GM21737 (cell line): ENCODE measurements around the gene DYRK2.

ENCODE experiments used
- ATAC-seq: cut with Tn5 transposase; IDR thresholded peaks from one replicate; pipeline ENCODE4 v1.9.1; 2021; ENCODE audit warnings: mild to moderate bottlenecking, moderate library complexity; ENCODE audit not compliant: unreplicated experiment

The DYRK2 gene

DNA sequence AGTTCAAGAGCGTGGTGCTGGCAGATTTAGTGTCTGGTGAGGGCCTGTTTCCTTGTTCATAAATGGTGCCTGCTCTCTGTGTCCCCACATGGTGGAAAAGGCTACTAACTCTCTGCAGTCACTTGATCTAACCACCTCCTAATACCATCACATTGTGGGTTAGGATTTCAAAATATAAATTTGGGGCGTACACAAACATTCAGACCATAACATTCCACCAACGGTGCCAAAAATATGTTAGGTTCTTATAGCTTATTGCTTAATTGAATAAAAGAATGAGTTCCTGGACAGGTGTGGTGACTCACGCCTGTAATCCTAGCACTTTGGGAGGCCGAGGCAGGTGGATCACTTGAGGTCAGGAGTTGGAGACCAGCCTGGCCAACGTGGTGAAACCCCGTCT is 3.4 kb upstream of the DYRK2 start:
- no peak for ATAC-seq

DNA sequence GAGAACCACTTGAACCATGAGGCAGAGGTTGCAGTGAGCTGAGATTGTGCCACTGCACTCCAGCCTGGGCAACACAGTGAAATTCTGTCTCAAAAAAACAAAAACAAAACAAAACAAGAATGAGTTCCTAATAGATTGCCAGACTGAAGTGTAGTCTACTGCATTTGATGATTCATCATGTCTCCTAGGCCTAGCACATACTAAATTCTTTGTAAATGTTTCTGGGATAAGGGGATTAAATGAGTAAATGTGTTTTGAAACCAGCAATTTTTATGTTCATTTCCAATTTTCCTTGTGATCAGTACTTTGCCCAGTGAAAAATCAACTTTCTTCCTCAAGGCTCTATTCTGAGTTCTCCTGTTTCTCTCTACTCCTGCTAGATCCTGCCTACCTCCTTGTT is 2.9 kb upstream of the DYRK2 start:
- ATAC-seq, result no peak

DNA sequence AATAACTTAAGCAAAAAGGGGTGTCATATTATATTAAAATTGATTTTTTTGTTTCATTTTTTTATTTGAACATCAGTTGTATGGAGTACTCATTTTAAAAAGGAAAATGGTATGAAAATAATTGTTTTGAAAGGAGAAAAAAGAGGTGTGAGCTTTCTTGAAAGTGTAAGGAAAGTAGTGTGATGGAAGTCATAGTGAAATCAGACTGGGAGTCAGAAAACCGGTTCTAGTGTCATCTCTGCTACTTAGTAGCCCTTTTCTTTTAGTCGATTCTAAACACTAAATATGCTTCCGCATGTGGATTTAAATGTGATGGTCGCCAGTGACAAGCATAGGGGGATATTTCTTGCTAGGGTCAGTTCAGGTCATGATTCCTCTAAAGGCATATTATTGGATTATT is 1.8 kb upstream of the DYRK2 start:
- ATAC-seq, result no peak

DNA sequence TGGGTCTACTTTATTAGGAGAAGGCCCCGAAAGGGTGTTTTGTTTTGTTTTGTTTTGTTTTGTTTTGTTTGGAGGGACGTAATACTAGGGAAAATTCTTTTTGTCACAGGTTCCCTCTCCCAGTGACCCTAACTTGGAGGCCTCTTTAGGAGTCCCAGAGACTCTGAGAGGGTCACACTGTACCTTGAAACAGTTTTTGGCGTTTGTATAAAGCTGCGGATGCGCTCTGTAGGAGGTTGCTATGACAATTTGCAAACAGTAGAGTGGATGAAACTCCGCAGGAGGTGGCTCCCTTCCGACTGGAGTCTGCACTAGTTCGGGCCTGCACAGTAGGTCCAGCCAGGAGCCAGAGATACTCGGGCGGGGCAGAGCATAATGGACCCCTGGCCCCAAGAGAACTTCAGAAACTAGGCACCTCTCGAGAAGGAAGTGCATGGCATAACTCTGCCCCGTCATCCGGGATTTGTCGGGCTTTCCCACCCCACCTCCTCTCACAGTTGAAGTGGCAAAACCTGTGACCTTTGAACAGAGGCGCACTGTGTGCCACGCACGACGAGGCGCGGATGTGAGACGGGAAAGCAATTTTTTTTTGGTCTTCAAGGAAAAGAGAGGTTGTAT is 1.3 kb upstream of the DYRK2 start:
- no peak for ATAC-seq

DNA sequence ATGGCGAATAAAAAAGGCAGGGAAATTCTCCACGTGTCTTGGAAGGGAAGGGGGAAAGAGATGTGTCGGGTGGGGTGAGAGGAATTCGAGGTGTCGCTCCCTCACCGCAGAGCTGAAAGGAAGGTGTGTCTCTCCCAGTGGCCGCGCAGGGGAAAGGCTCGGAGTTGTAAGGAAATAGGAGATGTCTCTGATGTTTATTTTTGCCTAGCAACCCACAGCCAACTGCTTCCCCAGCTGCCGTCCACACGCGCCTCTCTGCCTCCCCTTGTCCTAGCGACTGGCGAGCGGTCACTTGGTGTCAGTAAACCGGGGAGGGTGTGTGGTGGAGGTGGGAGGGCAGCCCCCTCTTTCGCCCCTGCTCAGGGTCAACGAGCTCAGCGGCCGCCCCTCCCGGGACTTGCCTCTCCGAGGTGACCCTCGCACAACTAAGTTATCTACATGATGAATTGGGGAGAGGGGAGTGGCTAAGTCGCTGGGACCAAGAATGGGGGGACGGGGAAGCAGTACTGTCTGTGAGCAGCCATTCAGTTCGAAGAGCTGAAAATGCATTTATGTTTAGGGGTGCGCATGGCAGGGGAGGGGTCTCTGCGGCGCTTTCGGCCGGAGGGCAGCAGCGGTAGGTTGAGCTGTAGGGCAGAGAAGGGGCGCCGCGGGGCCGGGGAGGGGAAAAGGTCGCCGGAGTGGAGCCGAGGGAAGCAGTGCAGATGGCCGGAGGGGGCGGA is 585 bp upstream of the DYRK2 start:
- no peak for ATAC-seq

DNA sequence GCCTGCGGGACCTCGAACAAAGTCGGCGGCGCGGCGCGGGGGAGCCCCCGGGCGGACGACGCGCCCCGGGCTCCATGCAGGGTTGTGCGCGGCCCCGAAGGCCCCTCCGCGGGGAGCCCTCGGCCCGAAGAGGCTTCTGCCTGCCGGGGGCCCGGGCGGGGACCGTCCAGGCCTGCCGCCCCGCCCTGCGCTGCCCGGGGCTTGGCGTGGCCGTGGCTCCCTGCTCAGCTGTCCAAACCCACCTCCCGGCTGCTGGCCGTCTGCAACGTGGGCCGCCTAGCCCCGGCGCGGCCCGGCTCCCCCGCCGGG is 670 bp downstream of the DYRK2 start:
- no peak for ATAC-seq

DNA sequence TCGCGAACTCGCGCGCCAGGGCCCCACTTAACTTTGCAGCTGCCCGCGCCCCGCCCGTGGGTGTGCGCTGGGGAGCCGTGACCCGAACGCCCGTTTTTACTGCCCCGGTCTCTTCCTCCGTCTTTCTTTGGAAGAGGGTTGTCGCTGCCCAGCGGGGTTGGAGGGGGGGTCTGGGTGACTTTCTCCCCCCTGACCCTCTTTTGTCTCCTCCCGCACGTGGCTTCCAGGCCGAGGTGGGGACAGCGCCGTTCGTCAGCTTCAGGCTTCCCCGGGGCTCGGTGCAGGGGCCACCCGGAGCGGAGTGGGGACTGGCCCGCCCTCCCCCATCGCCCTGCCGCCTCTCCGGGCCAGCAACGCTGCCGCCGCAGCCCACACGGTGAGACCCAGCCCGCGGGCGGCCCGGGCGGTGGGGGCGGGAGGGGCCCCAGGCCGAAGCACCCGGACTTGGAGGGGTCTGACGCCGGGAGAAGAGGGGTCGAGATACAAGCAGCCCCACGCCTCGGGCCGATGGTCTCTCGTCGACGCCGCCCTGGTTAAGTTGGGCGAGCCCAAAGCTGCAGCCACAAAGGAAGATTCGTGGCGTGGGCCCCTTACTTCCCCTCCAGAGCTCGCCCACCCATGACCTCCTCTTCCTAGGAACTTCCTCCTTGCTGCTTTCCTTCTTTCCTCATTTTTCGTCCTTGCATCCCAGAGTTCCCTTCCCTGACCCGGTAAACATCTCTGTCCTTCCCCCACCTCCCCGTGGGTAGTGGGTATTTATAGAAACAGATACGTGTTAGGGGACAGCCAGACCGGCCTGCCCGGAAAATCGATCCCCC is 1.2 kb downstream of the DYRK2 start:
- ATAC-seq, result peak; percentile 12

DNA sequence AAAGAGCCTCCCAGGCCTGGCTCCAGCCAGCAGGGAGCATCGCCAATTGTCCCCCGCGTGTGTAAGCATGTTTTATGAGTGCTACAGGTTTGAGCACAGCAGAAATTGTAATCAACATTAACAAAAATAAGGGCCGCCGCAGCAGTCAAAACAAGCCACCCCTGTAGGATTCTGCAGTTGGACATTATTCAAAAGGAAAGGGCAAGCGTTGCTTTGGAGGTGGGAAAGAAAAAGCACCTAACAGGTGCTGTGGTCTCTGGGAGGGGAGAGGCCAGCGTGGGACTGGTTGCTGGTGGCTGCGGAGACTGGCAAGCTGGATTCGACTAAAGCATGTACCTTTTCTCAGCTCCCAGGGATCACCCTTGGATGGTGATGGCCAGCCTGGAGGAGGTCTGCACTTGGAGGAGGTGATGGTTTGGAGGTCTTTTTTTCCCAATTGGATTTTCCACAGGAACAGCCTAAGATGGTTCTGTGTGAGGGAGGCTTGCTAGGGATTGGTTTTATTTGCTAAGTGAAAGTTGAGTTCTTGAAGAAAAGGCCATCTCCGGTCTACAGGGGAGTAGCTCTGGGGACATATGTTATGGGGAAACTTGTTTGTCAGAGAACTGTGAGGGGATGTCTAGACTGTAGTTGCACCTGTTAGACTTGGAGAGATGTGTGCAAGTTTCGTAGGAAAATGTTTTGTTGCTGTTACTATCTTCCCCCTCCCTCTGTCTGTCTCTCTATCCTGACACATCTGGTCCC is 2.0 kb downstream of the DYRK2 start:
- no peak for ATAC-seq

DNA sequence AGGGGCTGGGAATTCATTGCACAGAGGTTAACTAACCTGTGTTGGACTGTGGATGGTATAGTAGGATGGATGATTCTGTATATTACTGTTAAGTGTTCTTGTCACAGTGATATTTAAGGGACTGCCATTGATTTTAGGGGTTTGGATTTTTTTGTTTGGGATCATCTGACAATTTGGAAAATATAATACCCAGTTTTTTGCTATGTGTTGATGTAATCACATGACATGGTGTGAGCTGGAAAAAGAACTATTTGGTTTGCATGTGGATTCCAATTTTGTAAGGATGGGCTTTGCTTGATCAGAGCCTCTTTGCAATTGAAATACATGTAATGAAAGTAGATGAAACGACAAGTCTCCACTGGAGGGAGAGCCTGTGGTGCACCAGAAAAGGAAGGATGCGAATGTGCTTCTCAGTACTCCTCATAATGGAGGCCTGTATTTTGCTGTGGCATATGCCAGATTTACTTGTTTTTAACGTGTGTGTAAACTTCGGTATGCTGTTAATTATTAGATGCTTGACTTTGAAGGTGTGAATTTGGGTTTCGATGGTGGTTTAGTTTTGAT is 2.7 kb downstream of the DYRK2 start:
- no peak for ATAC-seq

DNA sequence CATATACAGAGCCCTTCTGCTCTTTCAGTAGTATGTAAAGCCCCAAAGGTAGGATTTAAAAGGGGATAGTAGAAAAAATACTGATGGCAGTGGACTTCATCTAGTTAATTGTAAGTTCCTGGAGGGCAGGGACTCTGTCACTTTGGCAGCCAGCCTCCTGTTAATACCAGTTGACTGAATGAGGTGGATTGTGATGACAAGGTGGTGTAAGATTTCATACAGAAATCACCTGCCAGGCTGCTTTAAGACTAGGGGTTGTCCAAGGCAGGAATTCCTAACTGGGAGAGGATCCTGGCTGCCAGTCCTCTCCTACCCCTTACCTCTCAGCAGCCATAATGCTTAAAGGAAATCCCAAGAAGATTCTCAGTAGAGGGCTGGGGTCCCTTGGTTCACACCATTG is 7.3 kb downstream of the DYRK2 start:
- no peak for ATAC-seq

DNA sequence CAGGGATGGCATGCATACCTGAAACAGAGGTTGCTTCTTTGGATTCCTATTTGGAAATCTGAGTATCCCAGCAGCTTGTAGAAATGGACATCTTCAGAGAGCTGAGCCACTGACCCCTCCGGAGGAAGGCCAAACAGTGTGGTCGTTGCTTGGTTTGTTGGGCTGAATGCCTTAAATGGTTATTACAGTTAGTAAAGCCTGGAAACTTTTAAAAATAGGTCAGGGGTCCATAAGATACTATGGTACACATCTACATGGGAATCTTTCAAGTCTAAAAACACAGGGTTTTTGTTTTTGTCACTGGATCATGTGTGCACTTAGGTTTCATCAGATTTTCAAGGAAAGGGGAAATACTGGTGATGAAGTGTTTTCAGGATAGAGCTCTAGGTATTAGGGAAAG is 7.7 kb downstream of the DYRK2 start:
- ATAC-seq, result no peak

DNA sequence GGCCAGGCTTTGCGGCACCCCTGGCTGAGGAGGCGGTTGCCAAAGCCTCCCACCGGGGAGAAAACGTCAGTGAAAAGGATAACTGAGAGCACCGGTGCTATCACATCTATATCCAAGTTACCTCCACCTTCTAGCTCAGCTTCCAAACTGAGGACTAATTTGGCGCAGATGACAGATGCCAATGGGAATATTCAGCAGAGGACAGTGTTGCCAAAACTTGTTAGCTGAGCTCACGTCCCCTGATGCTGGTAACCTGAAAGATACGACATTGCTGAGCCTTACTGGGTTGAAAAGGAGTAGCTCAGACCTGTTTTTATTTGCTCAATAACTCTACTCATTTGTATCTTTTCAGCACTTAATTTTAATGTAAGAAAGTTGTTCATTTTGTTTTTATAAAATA is 9.9 kb downstream of the DYRK2 start:
- no peak for ATAC-seq

DNA sequence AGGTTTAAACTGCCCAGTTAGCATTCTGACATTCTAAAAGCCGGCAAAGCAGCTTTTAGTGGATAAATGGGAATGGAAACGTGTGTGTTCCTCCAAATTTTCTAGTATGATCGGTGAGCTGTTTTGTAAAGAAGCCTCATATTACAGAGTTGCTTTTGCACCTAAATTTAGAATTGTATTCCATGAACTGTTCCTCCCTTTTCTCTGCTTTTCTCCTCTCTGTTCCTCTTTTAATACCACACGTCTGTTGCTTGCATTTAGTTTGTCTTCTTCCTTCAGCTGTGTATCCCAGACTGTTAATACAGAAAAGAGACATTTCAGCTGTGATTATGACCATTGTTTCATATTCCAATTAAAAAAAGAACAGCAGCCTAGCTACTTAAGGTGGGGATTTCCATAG is 10.7 kb downstream of the DYRK2 start:
- ATAC-seq, result no peak

DNA sequence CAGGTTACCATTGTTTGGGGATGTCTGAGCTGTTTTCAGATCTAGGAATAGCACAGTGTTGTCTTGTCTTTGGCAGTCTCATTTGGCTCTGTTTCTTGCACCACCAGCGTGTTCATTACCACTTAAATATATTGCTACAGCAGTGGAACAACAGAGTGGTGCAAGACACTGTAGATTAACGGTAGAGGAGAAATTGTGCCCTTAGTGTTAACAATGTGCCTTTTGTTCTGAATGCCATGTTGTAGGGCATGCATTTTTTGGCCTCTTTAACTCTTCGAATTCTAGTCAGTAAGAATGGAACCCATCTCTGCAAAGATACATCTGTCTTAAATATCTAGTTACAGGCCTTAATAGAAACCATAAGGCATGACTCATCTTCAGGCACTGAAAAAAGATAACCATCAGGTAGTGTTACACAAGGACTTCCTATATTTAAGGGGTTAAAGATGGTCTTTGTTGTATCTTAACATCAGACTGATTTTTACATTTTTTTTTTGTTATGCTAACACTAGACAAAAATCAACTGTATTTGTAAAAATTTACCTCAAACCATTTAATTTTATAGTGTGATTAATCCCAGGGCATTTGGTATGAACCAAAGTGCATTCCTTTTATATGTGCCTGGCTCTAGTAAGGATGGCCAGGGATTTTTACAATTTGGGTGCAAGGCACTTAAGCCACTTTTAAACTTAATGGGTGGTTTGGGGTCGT is 12.9 kb downstream of the DYRK2 start:
- no peak for ATAC-seq

DNA sequence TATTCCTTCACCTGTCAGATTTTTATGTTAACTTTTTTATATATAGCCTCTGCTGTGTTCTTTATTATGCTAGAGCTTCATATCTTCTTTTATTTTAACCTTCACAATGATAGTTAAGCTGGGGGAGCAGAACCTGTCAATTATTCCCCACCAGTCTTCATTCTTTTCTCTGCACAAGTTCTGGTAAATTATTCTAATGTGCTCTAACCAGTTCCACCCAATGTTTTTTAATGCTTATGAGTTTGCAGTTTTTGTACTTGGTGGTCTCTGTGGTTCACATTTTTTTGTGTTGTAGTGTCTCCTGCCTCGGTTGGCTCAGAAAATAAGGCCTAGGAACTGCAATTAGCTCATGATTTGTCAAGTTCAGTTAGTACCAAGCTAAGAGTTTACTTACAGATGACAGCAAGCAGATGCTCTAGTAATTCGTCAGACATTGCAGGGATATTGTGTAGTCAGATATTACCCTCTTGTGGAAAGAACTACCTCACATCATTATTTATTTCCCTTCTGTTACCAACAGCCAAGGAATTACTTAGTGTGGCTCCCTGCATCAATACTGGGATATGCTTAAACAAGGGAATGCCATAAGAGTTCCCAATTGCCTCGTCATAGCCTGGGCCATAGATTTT is 14.5 kb downstream of the DYRK2 start:
- ATAC-seq, result no peak

DNA sequence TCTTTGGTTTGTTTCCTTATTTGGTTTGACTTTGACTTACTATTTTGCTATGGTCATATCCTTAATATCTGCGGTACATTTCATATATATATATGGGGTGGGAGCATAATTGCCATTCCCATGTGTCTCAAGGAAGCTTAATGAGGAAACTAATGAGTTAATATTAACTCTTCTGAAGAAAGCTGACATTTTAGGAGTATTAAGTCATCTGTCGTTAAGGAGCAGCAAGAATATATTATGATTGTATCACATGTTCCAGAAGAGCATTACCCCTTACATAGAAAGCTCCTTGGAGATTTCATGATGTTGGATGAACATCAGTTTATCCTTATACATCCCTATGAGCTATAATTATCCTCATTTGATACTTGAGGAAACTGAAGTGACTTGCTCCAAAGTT is 15.6 kb downstream of the DYRK2 start:
- no peak for ATAC-seq

DNA sequence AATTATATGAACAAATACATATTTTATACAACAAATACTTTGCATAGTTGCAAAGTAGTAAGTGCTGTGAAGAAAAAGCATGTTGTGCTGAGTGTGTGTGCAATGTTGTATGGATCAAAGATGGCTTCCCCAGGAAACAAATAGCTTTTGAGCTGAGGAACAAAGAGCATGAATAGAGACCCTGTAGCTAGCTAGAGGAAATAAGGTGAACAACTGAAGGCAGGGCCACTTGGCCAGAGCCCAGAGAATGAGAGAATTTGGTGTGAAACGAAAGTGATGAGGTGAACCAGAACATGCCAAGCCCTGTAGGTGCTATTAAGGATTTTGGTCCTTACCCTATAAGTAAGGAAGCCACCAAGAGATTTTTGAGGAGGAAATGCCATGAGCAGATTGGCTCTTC is 17.1 kb downstream of the DYRK2 start:
- no peak for ATAC-seq

DNA sequence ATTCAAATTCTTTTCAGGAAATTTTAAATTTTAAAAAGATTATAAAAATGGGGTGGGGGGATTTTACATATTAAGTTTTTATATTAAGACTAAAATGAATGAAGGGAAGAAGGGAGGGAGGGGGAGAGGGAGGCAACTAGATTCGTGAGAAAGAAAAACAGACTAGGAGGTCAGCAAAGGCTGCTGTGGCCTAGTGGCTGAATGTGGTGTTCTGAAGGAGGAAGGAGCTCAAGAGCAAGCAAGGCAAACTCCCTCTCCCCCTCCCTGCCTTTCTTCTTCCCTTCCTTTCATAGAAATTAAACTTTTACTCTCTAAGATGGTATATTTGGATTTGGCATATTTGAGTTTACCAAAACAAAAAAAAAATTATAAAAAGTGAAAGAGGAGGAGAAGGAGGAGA is 18.1 kb downstream of the DYRK2 start:
- no peak for ATAC-seq

DNA sequence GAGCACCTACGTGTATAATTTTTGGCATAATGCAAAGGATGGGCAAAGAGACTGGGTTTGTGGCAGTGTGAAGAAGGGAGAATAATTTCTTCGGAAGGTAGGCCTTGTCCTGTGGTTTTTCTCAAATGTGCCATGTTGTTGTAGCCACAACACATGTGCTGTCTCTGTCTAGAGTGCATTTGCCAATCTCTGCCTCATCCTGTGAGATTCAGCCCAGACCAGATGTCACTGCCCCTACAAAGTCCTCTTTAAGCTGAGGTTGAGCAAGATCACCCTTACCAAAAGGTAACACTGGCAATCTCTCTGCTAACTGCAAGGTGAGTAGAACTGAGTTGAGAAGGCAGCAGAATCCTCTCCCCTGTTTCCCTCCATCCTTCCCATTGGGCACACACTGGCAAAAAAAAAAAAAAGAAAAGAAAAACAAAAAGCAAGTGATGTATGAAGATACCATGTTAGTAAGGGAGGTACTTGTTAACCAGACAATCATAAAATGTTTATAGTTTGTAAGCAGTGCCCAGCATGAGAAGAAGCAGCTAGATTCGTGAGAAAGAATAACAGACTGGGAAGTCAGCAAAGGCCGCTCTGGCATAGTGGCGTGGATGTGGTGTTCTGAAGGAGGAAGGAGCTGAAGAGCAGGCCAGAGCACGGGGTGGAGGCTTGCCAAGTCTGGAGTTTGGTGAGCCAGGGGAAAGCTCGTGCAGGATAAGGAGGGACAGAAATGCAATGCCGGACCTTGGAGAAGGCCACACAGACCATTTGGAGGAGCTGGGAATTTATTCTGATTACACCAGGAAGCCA is 18.9 kb downstream of the DYRK2 start:
- no peak for ATAC-seq
